ENCODE data around the gene HTD2.
"Not testable (repeated sequence)": the region's sequence is repeated elsewhere in the genome, so short reads cannot be mapped to it uniquely, and the experiment has no call there.

Gene HTD2

DNA sequence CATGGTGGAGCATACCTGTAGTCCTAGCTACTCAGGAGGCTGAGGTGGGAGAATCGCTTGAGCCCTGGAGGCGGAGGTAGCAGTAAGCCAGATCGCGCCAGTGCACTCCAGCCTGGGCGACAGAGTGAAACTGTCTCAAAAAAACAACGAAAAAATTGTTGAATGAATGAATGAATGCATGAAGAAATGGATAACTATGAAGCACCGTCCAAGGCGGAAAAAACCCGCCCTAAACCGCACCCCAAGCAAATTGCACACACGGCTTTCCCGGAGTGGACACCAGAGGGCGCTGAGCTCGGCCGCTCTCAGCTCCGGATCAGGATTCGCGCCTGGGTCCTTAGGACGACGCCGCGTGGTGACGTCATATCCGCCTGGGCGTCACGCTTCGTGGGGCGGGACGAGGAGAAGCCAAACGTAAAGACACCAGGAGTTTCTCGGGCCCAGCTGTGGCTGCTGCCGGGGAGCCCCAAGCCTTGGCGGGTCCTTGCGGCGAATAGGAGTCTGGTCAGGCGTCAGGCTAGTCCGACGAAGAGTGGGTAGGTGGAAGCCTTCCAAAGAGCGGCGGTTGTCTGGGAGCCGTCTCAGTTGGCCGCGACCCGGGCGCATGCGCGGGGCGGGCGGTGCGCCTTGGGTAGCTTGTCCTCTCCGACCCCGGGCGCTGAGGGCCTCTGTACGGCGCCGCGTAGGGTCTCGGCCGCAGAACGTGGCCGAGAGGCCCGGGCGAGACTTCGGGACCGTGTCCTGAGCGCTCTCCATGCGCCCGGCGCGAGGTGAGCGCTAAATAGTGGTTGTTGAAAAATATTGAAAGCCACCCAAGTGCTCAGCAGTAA is at the start of gene HTD2, which contains the start of gene RPP14:
HTD2 (plus strand) TSS at position 639 of the 830 bp plus-strand sequence. CDS start 11,094 bp downstream, outside the sequence.
RPP14 (plus strand) TSS at position 364 of the 830 bp plus-strand sequence. CDS start 4,085 bp downstream, outside the sequence.
- DNase-seq = peak; percentile 80 to 100 (median 95)

DNA sequence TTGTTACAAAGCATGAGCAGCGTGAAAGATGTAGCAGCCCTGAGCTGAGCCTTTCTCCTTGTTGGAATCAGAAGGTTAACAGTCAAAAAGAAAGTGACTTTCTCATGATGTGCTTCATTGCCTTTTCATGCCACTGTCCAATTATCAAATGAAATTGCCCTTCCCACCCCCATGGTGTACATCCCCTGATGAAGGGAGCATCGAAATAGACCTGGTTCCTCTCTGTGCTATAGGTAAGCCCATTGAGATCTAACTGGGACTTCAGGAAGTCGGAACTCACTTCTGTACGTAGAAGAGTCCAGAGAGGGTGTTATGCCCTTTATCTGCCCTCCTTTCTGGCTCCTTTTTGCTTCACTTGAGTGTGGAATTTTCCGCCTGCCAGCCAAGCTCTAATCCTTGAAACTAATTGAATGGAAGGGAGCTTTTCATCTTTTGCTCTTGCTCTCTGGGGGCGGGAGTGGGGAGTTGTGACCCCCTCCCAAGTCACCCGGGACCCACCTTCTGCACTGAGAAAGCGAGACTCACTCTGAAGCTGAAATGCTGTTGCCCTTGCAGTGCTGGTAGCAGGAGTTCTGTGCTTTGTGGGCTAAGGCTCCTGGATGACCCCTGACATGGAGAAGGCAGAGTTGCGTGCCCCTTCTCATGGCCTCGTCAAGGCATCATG is 47.8 kb upstream of the HTD2 start:
- no peak for DNase-seq

DNA sequence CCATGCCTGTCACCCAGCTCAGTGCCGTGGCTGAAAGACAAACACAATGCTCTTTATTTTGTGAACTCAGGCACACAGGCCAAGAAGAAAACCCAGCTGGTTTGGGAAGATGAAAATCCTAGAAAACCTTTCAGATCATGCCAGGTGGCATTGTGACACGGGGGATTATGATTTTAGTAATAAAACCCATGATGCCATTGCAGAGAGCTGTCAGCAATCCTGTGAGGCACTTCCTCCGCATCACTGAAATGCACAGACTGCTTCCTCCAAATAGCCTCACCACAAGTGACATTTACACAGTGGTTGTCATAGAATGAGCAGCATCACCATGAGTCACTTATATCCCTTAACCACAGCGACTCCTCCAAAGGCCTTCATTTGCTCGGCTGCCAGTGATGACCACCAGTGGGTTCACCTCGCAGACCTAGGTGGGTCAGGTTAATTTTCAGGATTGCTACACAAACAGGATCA is 46.0 kb upstream of the HTD2 start:
- peak in 5 of 51 donors; percentile 27 to 52 (median 36) for DNase-seq

DNA sequence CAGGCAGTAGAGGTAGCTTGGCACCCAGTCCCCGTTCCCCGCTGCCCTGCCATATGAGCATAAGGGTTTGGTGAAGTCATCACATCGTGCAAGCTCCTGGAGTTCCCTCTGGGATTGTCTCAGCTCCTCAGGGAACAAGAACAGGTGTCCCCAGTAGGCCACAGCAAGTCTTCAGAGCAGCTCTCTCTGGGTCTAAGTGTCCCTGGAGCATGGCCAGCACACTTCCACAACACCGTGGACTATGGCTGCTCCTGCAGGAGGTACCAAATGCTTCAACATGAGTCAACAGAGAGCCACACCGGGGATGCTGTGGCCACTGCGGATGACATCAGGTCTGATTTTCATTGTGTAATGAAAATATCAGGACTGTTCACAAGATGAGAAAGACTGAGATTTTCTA is 45.6 kb upstream of the HTD2 start:
- DNase-seq = peak in 2 of 51 donors; percentile 17 to 52

DNA sequence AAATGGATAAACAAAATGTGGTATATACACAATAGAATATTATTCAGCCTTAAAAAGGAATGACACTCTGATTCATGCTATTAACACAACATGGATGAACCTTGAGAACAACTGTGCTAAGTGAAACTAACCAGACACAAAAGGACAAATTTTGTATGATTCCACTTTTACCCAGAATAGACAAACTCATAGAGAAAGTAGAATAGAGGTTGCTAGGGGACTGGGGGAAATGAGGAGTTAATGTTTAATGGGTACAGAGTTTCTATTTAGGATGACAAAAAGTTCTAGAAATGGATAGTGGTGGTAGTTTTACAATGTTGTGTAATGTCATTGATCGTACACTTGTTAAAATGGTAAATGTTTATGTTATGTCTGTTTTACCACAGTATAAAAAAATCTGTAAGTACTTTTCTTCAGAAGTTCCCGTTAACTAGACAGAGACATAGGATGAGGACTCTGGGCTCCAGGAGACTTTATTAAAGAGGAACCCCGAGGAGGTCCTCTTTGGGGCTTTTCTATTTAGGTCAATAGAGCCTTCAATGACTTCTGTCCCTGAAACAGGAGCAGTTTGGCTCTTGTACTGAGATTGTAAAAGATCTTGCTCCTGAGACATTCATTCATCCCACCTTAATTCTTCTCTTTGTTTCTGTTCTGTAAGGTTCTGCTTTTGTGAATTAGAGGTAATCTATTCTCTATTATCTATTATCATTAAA is 44.2 kb upstream of the HTD2 start:
- DNase-seq = no peak

DNA sequence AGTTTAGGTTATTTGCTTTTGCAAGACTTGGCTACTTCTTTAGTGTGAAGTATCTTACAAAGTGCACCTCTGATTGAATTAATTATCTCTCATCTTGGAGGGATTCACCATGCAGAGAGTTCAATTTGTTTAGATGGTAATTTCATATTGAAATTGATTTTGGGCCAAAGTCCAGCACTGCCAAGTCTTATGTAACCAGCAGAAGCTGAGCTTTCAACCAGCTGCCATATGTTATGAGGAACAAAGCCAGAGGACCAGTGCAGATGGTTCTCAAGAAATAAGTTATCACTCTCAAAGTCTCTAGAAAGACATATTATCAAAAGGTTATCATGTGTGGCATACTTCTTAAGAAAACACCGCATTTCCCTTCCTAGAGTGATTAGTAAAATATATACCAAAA is 39.7 kb upstream of the HTD2 start:
- DNase-seq = no peak

DNA sequence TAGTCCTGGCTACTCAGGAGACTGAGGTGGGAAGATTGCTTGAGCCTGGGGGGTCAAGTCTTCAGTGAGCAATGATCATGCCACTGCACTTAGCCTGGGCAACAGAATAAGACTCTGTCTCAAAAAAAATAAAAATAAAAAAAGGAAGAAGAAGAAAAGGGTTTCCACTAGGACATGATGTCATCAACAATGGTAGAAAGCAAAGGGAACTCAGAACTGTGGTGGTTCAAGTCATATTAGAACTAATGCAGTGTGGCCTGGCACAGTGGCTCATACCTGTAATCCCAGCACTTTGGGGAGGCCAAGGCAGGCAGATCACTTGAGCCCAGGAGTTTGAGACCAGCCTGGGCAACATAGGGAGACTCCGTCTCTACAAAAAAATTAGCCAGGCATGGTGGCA is 38.8 kb upstream of the HTD2 start:
- DNase-seq = not testable (repeated sequence)

DNA sequence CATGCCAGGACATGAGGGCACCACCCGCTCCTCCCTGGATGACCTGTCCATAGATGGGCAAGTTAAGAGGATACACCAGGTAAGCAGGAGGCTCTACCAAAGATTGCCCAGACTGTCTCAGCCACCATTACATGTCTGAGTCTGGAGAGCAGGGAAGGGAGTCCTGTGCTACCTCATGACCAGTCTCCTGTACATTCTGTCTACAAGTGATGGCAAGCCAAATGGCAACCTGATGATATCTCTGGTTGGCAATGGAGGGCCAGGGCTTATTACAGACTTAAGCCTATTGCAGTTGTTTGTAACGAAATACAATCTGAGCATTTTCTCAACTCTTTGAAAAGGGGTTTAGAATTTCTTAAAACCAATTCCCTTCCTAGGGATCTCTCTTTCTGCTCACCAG is 37.0 kb upstream of the HTD2 start:
- DNase-seq = no peak

DNA sequence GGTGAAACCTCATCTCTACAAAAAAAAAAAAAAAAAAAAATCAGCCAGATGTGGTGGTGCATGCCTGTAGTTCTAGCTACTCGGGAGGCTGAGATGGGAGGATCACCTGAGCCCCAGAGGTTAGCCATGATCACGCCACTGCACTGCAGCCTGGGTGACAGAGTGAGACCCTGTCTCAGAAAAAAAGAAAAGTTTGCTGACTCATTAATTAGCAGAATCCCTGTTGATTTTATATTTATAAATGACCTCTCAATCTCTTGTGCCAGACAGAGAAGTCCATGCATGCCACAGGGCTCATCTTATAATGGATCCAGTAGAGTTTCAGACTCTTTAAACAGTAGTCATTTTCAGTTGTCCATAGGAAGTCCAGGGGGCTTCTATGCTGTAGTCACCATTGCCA is 35.8 kb upstream of the HTD2 start:
- no peak for DNase-seq

DNA sequence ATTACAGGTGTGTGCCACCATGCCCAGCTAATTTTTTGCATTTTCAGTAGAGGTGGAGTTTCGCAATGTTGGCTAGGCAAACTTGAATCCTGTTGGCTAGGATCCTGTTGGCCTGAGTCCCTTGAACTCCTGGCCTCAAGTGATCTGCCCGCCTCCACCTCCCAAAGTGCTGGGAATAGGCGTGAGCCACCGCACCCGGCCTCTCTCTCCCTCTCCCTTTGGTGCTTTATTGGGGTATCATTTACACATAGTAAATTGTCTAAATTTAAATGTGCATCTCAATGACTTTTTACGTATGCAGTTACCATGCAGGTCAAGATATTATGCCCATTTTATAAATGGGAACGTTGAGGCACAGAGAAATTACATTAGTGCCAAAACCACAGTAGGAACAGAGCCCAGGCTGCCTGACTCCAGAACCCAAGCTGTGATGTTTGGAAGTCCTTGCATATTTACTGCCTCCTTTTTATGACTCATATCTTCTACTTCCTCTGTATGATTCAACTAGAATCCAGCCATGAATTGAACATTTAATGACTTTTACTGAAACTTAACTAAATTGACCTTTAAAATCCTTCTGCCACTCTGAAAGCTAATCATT is 34.3 kb upstream of the HTD2 start:
- DNase-seq = no peak

DNA sequence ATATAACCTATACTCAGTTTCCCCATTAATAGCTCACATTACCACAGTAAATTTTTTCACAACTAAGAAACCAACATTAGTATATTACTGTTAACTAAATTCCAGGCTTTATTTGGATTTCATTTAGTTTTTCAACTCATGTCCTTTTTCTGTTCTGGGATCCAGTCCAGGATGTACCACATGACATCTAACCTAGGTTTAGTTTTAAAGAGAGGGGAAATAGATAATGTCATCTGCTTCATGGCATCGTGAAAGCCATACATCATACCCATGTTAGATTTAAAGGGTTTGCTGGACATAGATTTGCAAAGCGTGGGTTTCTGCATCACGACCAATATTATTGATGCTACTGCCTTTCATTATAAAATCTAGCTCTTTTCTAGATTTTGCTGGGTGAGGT is 33.4 kb upstream of the HTD2 start:
- DNase-seq = no peak

DNA sequence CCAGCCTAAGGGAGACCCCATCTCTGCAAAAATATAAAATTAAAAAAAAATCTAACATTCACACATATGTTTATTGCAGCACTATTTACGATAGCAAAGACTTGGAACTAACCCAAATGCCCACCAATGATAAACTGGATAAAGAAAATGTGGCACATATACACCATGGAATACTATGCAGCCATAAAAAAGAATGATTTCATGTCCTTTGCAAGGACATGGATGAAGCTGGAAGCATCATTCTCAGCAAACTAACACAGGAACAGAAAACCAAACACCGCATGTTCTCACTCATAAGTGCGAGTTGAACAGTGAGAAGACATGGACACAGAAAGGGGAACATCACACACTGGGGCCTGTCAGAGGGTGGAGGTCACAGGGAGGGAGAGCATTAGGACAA is 33.0 kb upstream of the HTD2 start:
- DNase-seq = not testable (repeated sequence)

DNA sequence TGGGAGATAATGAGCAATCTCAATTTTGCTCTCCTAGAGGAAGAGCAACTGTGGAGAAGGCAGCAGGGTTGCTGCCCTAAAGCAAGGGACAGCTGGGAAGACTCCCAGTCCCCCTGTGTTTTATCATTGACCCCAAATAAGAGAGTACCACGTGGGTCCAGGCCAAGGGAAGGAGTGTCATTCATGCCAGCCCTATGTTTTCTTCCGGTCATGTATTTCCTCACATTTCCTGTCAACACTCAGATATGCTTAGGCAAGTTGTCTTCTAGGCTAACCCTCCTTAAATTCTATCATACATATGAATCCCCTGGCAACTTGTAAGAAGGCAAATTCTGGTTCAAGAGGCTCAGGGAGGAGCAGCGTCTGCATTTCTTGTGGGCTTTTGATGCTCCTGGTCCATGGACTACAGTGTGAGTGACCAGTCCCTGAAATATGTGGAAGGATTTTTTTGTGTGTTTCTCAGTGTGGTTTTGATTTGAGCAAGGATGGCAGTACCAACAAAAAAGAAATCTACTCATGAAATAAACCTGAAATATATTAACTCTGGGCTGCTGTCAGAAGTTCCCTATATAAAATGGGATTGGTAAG is 32.2 kb upstream of the HTD2 start:
- no peak for DNase-seq

DNA sequence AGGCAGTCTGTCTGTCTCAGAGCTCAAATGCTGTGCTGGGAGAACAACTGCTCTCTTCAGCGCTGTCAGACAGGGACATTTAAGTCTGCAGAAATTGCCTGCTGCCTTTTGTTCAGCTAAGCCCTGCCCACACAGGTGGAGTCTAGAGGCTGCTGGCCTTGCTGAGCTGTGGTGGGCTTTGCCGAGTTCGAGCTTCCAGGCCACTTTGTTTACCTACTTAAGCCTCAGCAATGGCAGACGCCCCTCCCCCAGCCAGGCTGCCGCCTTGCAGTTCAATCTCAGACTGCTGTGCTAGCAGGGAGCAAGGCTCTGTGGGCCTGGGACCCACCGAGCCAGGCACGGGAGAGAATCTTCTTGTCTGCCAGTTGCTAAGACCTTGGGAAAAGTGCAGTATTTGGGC is 25.3 kb upstream of the HTD2 start:
- no peak for DNase-seq

DNA sequence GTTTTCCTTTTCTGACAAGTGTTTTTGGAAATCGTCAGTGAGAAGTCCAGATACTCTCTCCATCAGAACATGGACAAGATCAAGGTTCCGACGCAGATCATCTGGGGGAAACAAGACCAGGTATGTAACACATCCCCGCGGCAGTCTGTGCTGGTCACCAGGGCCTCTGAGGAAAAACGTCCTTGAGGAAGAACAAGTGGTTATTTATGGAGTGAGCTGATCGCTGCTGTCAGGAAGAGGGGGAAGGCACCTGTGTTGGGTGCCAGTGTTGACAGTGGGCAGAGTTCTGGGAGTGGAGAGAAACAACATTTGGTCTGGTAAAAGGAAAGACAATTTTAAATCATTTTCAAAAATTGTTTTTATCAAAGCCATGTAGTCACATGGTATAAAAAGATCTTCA is 21.0 kb upstream of the HTD2 start:
- DNase-seq = no peak

DNA sequence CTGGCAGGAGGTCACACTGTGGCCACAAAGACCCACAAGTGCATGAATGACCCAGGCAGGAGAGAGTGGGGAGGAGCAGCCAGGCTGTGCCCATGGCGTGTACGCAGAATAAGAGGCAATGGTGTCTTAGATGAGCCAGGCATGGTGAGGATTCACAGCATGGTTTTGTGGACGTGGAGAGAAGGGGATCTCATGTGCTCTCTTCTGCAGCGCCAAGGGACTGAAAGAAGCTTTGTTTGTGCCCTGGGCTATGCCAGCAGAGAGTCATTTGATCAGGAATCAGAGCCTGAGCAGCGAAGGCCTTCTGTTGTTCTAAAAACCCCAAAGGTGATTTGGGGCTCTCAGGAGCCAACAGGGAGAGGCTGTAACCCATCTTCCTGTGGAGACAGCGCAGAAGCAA is 19.0 kb upstream of the HTD2 start:
- peak in 29 of 51 donors; percentile 21 to 78 (median 42) for DNase-seq

DNA sequence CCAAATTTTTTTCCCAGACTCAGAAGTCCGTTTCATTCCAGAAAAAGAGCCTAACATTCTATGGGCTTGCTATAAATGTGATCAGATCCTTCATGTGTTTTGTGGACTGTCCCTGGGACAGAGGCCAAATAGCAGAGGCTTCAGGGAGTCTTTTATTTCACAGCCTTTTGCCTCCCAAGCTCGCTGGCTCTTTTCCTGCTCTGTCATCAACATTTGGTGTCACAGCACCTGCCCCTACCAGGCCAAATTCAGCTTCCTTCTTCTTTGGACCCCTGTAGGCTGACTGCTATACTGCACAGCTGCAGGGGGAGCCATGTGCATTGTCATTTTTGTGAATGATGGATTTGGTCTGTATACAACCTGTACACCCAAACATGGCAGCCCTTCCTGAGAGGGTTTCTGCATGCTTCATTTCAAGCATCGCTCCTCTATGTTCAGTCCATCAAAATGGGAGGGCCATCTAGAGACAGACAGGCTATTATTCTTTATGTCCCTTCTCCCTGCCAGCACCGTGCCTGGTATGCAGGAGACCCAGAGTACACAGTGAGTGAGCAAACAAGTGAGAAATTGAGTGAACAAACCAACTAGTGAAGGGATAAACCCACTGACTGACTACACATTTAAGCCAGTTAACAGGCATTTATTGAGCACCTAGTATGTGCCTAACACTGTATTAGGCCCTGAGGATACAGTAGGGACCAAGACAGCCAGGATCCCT is 18.1 kb upstream of the HTD2 start:
- DNase-seq = peak in 4 of 51 donors; percentile 14 to 39 (median 20)

DNA sequence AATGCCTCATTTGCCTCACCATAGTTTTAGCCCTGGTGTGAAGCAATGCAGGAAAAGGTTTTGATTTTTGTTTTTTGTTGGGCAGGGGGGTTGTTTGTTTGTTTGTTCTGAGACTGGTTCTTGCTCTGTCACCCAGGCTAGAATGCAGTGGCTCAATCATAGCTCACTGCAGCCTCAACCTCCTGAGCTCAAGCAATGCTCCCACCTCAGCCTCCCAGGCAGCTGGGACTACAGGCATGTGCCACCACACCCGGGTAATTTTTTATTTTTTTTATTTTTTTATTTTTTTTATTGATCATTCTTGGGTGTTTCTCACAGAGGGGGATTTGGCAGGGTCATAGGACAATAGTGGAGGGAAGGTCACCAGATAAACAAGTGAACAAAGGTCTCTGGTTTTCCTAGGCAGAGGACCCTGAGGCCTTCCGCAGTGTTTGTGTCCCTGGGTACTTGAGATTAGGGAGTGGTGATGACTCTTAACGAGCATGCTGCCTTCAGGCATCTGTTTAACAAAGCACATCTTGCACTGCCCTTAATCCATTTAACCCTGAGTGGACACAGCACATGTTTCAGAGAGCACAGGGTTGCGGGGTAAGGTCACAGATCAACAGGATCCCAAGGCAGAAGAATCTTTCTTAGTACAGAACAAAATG is 17.2 kb upstream of the HTD2 start:
- not testable (repeated sequence) for DNase-seq

DNA sequence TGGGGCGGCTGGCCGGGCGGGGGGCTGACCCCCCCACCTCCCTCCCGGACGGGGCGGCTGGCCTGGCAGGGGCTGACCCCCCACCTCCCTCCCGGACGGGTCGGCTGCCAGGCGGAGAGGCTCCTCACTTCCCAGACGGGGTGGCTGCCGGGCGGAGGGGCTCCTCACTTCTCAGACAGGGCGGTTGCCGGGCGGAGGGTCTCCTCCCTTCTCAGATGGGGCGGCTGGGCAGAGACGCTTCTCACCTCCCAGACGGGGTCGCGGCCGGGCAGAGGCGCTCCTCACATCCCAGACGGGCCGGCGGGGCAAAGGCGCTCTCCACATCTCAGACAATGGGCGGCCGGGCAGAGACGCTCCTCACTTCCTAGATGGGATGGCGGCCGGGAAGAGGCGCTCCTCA is 15.9 kb upstream of the HTD2 start:
- not testable (repeated sequence) for DNase-seq

Measured in hypothalamus (tissue), 51 donors.